HepG2 (cell line): ENCODE results near the gene KPNA3. TPM values are rescaled to one million over a fixed set of nuclear protein-coding genes. Genes with fewer than 3 reads are reported as not detected.
A peak's percentile ranks its signal among the peaks of the same experiment; 100 is the strongest.

Experiments used
- BRF2 ChIP-seq: sonication (generic); formaldehyde crosslinking; IDR thresholded peaks from 2 replicates; pipeline ENCODE4 v1.8.1; 2022; ENCODE audit warnings: mild to moderate bottlenecking, missing genetic modification reagents
- CCAR2 ChIP-seq: fragments of 200-400 bp; formaldehyde crosslinking; optimal IDR thresholded peaks from 2 replicates; pipeline ENCODE3; 2018; ENCODE audit warnings: low read depth, mild to moderate bottlenecking, low read length, moderate library complexity
- FOXA1 ChIP-seq, 2 experiments: fragments of 450-650 bp in 1 of 2; sonication (generic) in 1 of 2; formaldehyde crosslinking in 1 of 2; IDR thresholded peaks; 2 replicates each; pipeline versions ENCODE4 v1.4.0 to v1.6.1; 2016 to 2020; ENCODE audit warnings: missing genetic modification reagents in 1 of 2
- FOXJ3 ChIP-seq: sonication (generic); formaldehyde crosslinking; IDR thresholded peaks from 2 replicates; pipeline ENCODE4 v1.4.0; 2020; ENCODE audit warnings: missing genetic modification reagents, mild to moderate bottlenecking, borderline replicate concordance
- ISL2 ChIP-seq: sonication (generic); formaldehyde crosslinking; IDR thresholded peaks from 2 replicates; pipeline ENCODE4 v1.5.0; 2020; ENCODE audit warnings: missing genetic modification reagents
- NRL ChIP-seq: sonication (generic); formaldehyde crosslinking; IDR thresholded peaks from 2 replicates; pipeline ENCODE4 v1.5.0; 2020; ENCODE audit warnings: missing genetic modification reagents, mild to moderate bottlenecking, moderate library complexity, borderline replicate concordance
- ONECUT2 ChIP-seq: sonication (generic); formaldehyde crosslinking; IDR thresholded peaks from 2 replicates; pipeline ENCODE4 v1.4.0; 2020; ENCODE audit warnings: missing genetic modification reagents
- PHF8 ChIP-seq: sonication (generic); formaldehyde crosslinking; IDR thresholded peaks from 2 replicates; pipeline ENCODE4 v1.5.0; 2020; ENCODE audit warnings: missing genetic modification reagents
- REL ChIP-seq: sonication (generic); formaldehyde crosslinking; conservative IDR thresholded peaks from 2 replicates; pipeline ENCODE4 v1.8.0; 2022; ENCODE audit warnings: mild to moderate bottlenecking, missing genetic modification reagents, moderate library complexity
- SUZ12 ChIP-seq: fragments of 150-350 bp; IDR thresholded peaks from 2 replicates; pipeline ENCODE4 v1.6.1; 2014; ENCODE audit warnings: low read depth, low read length
- ZBTB20 ChIP-seq: sonication (generic); formaldehyde crosslinking; IDR thresholded peaks from 2 replicates; pipeline ENCODE4 v1.8.1; 2023; ENCODE audit warnings: missing genetic modification reagents, low read depth, mild to moderate bottlenecking, borderline replicate concordance
- ZBTB46 ChIP-seq: sonication (generic); formaldehyde crosslinking; IDR thresholded peaks from 2 replicates; pipeline ENCODE4 v1.4.0; 2020; ENCODE audit warnings: mild to moderate bottlenecking, missing genetic modification reagents, borderline replicate concordance
- ZMYM4 ChIP-seq: sonication (generic); formaldehyde crosslinking; IDR thresholded peaks from 2 replicates; pipeline ENCODE4 v1.8.1; 2023; ENCODE audit warnings: mild to moderate bottlenecking, missing genetic modification reagents
- ZNF407 ChIP-seq: sonication (generic); formaldehyde crosslinking; IDR thresholded peaks from one replicate; pipeline ENCODE4 v1.5.1; 2020; ENCODE audit warnings: mild to moderate bottlenecking, missing genetic modification reagents; ENCODE audit errors: not compliant biosample characterization
- ZNF670 ChIP-seq: sonication (generic); formaldehyde crosslinking; IDR thresholded peaks from 2 replicates; pipeline ENCODE4 v1.8.0; 2022; ENCODE audit warnings: mild to moderate bottlenecking, missing genetic modification reagents, borderline replicate concordance
- ZNF703 ChIP-seq: sonication (generic); formaldehyde crosslinking; IDR thresholded peaks from 2 replicates; pipeline ENCODE4 v1.5.1; 2020; ENCODE audit warnings: missing genetic modification reagents, mild to moderate bottlenecking, moderate library complexity, borderline replicate concordance
- ZNF770 ChIP-seq: sonication (generic); formaldehyde crosslinking; IDR thresholded peaks from 2 replicates; pipeline ENCODE4 v1.5.0; 2020; ENCODE audit warnings: mild to moderate bottlenecking, missing genetic modification reagents
- polyA plus RNA-seq, 8 experiments: library from polyadenylated mRNA; depleted of rRNA in 3 of 8; stranded (reverse) in 7 of 8; unstranded in 1 of 8; fragments of >200 nt; fragmentation: Illumina TruSeq in 4 of 8; extraction: Trizol in 4 of 8; gene quantifications; 2 replicates each; pipeline versions ENCODE4 v1.2.1 to v1.2.3, GENCODE V29; 2011 to 2016; ENCODE audit warnings: low read depth in 4 of 8, missing spikeins in 1 of 8, mixed read lengths in 1 of 8; ENCODE audit not compliant: insufficient read depth in 1 of 8
- total RNA-seq, 5 experiments: library from RNA; depleted of rRNA; stranded (reverse); fragments of >200 nt; fragmentation: Illumina TruSeq; extraction: Trizol; gene quantifications; 2 replicates each; pipeline ENCODE4 v1.2.3, GENCODE V29; 2016; ENCODE audit warnings: low read depth in 1 of 5

The KPNA3 gene
- total and polyA plus RNA-seq, 2 of the 13 experiments (the other 11 are each of a cell fraction or from before 2014, with no cell fraction given), result 13.0 to 28.9 TPM

- TF ChIP-seq ZNF407 (no peak), FOXJ3 (CRISPR knock-in tag) (no peak), ONECUT2 (CRISPR knock-in tag) (peak; percentile 77; the same call in 1 of the 2 replicates), SUZ12 (no peak), ZNF770 (CRISPR knock-in tag) (0 out of 2 replicates have a peak, but pooled peaks have one; percentile 26), ZBTB20 (CRISPR knock-in tag) (no peak), CCAR2 (no peak), ZMYM4 (CRISPR knock-in tag) (peak; percentile 26; the same call in 1 of the 2 replicates), ZBTB46 (CRISPR knock-in tag) (no peak), ZNF703 (CRISPR knock-in tag) (no peak), PHF8 (CRISPR knock-in tag) (no peak), REL (CRISPR knock-in tag) (no peak), FOXA1 (IDR thresholded peaks at IDR 0.05) (no peak), FOXA1 (CRISPR knock-in tag; IDR thresholded peaks at IDR 0.05) (no peak), NRL (CRISPR knock-in tag) (no peak), ZNF670 (CRISPR knock-in tag) (no peak), ISL2 (CRISPR knock-in tag) (no peak), BRF2 (CRISPR knock-in tag) (no peak)
Measured at GRCh38 chr13:49754146-49754545, 38.3 kb downstream of the KPNA3 start (continued).
